OCI-LY1 (cell line): ENCODE results near the gene MCC.

Experiments
- CTCF ChIP-seq: fragments of 200-600 bp; sonication (generic), shearing (Covaris generic); IDR thresholded peaks from 2 replicates; pipeline ENCODE4 v1.5.1; 2017; ENCODE audit warnings: mild to moderate bottlenecking, antibody characterized with exemption, low read length, moderate library complexity, mixed read lengths
- EZH2 ChIP-seq: fragments of 200-600 bp; sonication (generic), shearing (Covaris generic); IDR thresholded peaks from 2 replicates; pipeline ENCODE4 v1.8.0; 2017; ENCODE audit warnings: borderline replicate concordance, mixed run types, mild to moderate bottlenecking, antibody characterized with exemption, low read length, moderate library complexity, mixed read lengths

GRCh38 chr5:113082547-113082905, 405.7 kb downstream of the MCC start:
- TF ChIP-seq CTCF (no peak), EZH2 (no peak)
